K562 (cell line): ENCODE results near the gene SLC17A9. TPM values are rescaled to one million over a fixed set of nuclear protein-coding genes. Genes with fewer than 3 reads are reported as not detected.

Experiments used
- ATAC-seq: fragments of 200-7000 bp; cut with Tn5 transposase; 3 replicates; pipeline ENCODE4 v1.9.1; 2020; ENCODE audit warnings: moderate library complexity
- BruUV-seq: library from RNA; stranded (reverse); fragments of 400-500 nt; replicated peaks from 2 replicates; lab custom pipeline; 2021; lab: Mats Ljungman, UMichigan
- CTCF ChIA-PET: fragments of 300-600 bp; formaldehyde crosslinking; extraction: SDS; loops from one replicate; lab custom pipeline; 2021; ENCODE audit warnings: low intra/inter-chr PET ratio; lab: Yijun Ruan, JAX
- POLR2A ChIA-PET: fragments of 300-600, 350-650 bp; sonication (Branson Sonifier 250); formaldehyde crosslinking; extraction: SDS; loops from one replicate; lab custom pipeline; 2021; ENCODE audit warnings: antibody characterized with exemption, inconsistent platforms; lab: Yijun Ruan, JAX
- DNase-seq, 4 experiments: peaks; one replicate each; pipeline versions ENCODE4 v3.0.0 to v3.0.0-alpha.2; 2011 to 2018; ENCODE audit warnings: low spot score in 3 of 4, mixed read lengths in 3 of 4; ENCODE audit errors: extremely low read depth in 1 of 4
- FAIRE-seq: peaks from 2 replicates; lab custom pipeline; 2011; peaks lifted over from hg19 to GRCh38; lab: Jason Lieb, UNC
- H2AFZ ChIP-seq: 2 replicates; pipeline ENCODE4 v1.6.0; 2011; ENCODE audit warnings: low read depth, low read length, control low read depth, inconsistent platforms
- H3K27ac ChIP-seq: fragments of 200-600 bp; 3 replicates; pipeline ENCODE4 v1.8.0; 2011; ENCODE audit warnings: low read depth, mild to moderate bottlenecking, control low read depth, inconsistent platforms, low read length, moderate library complexity, mixed read lengths; ENCODE audit errors: extremely low read depth
- H3K27me3 ChIP-seq, 2 experiments: fragments of 300-600 bp in 1 of 2; 2 replicates in 1 of 2; 3 replicates in 1 of 2; pipeline versions ENCODE4 v1.6.0 to v1.8.0; 2011; ENCODE audit warnings: inconsistent platforms in 2 of 2, low read length in 2 of 2, mild to moderate bottlenecking in 1 of 2, mixed read lengths in 1 of 2, moderate library complexity in 1 of 2; ENCODE audit not compliant: control insufficient read depth in 2 of 2, insufficient read depth in 2 of 2
- H3K36me3 ChIP-seq: fragments of 300-600 bp; 3 replicates; pipeline ENCODE4 v1.8.0; 2011; ENCODE audit warnings: mild to moderate bottlenecking, low read length, inconsistent platforms; ENCODE audit not compliant: control insufficient read depth, insufficient read depth
- H3K4me1 ChIP-seq, 2 experiments: fragments of 200-600 bp in 1 of 2; replicated peaks in 1 of 2; 2 replicates in 1 of 2; 3 replicates in 1 of 2; pipeline versions ENCODE4 v1.5.1 to v1.8.0; 2011; ENCODE audit warnings: inconsistent platforms in 2 of 2, low read length in 2 of 2, mild to moderate bottlenecking in 1 of 2, mixed read lengths in 1 of 2, moderate library complexity in 1 of 2; ENCODE audit not compliant: control insufficient read depth in 2 of 2, insufficient read depth in 2 of 2
- H3K4me2 ChIP-seq: 2 replicates; pipeline ENCODE4 v1.6.1; 2011; ENCODE audit warnings: low read length, control low read depth, inconsistent platforms, mixed read lengths; ENCODE audit not compliant: insufficient read depth
- H3K4me3 ChIP-seq: fragments of 200-600 bp; sonication (generic), shearing (Covaris generic); 2 replicates; pipeline ENCODE4 v1.5.1; 2016; ENCODE audit warnings: control low read depth, inconsistent platforms
- H3K79me2 ChIP-seq: fragments of 200-600 bp; 3 replicates; pipeline ENCODE4 v1.8.0; 2011; ENCODE audit warnings: low read length, inconsistent platforms; ENCODE audit not compliant: control insufficient read depth, insufficient read depth
- H3K9ac ChIP-seq, 2 experiments: 2 replicates each; pipeline versions ENCODE4 v1.6.0 to v1.6.1; 2011; ENCODE audit warnings: low read depth in 2 of 2, low read length in 2 of 2, control low read depth in 1 of 2, inconsistent platforms in 1 of 2, mild to moderate bottlenecking in 1 of 2, mixed read lengths in 1 of 2; ENCODE audit not compliant: insufficient read depth in 1 of 2
- H3K9me1 ChIP-seq: one replicate; pipeline ENCODE4 v1.6.0; 2011; ENCODE audit warnings: inconsistent platforms, mild to moderate bottlenecking, low read length, moderate library complexity; ENCODE audit not compliant: control insufficient read depth, insufficient read depth
- H3K9me3 ChIP-seq: replicated peaks from 2 replicates; pipeline ENCODE4 v1.5.1; 2011; ENCODE audit warnings: low read depth, low read length, inconsistent platforms; ENCODE audit not compliant: control insufficient read depth, insufficient read depth
- H4K20me1 ChIP-seq: replicated peaks from 2 replicates; pipeline ENCODE4 v1.6.1; 2011; ENCODE audit warnings: low read length, inconsistent platforms, mixed read lengths; ENCODE audit not compliant: control insufficient read depth, insufficient read depth
- ARNT ChIP-seq, 2 experiments: fragments of 450-650 bp; IDR thresholded peaks; 2 replicates each; pipeline ENCODE4 v1.6.1; 2016; ENCODE audit warnings: mild to moderate bottlenecking in 1 of 2
- C11orf30 ChIP-seq: fragments of 450-650 bp; IDR thresholded peaks from 2 replicates; pipeline ENCODE4 v1.6.1; 2016; ENCODE audit warnings: low read depth, mild to moderate bottlenecking
- ETS2 ChIP-seq: IDR thresholded peaks from 2 replicates; pipeline ENCODE4 v1.6.1; 2016; ENCODE audit warnings: borderline replicate concordance, missing genetic modification characterization, mild to moderate bottlenecking, moderate library complexity, missing compliant biosample characterization; ENCODE audit not compliant: poor library complexity, severe bottlenecking
- FOXK1 ChIP-seq: sonication (generic); formaldehyde crosslinking; IDR thresholded peaks from 2 replicates; pipeline ENCODE4 v1.8.0; 2022; ENCODE audit warnings: missing genetic modification reagents, mild to moderate bottlenecking, borderline replicate concordance
- GTF2A2 ChIP-seq: IDR thresholded peaks from 2 replicates; pipeline ENCODE4 v1.6.1; 2016; ENCODE audit warnings: mild to moderate bottlenecking, missing genetic modification characterization, missing compliant biosample characterization
- KHSRP ChIP-seq: fragments of 450-650 bp; IDR thresholded peaks from 2 replicates; pipeline ENCODE4 v1.6.1; 2017
- KLF16 ChIP-seq: IDR thresholded peaks from 2 replicates; pipeline ENCODE4 v1.6.1; 2016; ENCODE audit warnings: antibody characterized with exemption
- MTA1 ChIP-seq: fragments of 450-650 bp; IDR thresholded peaks from 2 replicates; pipeline ENCODE4 v1.6.1; 2017; ENCODE audit warnings: borderline replicate concordance
- NFRKB ChIP-seq: fragments of 450-650 bp; IDR thresholded peaks from 2 replicates; pipeline ENCODE4 v1.6.1; 2016; ENCODE audit warnings: low read depth
- SLC30A9 ChIP-seq: fragments of 250-450 bp; sonication (Bioruptor Pico); IDR thresholded peaks from 2 replicates; pipeline ENCODE4 v1.8.0; 2022; ENCODE audit warnings: mild to moderate bottlenecking, moderate library complexity
- STAT5B ChIP-seq: fragments of 250-450 bp; sonication (Bioruptor Pico); IDR thresholded peaks from 2 replicates; pipeline ENCODE4 v1.8.0; 2021; ENCODE audit warnings: mild to moderate bottlenecking, inconsistent platforms
- XRCC4 ChIP-seq: IDR thresholded peaks from one replicate; pipeline ENCODE4 v1.6.1; 2011; ENCODE audit not compliant: insufficient read depth, insufficient read length; ENCODE audit errors: extremely low read depth
- ZFPM2 ChIP-seq: fragments of 250-450 bp; sonication (Bioruptor Pico); IDR thresholded peaks from 2 replicates; pipeline ENCODE4 v1.5.1; 2022; ENCODE audit warnings: mild to moderate bottlenecking
- WGBS: fragments of 100-300 bp; shearing (Covaris generic); methylation state at CpG from one replicate; pipeline ENCODE4 v1.1.6; 2016; ENCODE audit warnings: low coverage, mixed read lengths; ENCODE audit not compliant: insufficient coverage; ENCODE audit errors: missing lambda C conversion rate; 5-methylcytosine and 5-hydroxymethylcytosine counted together
- in situ Hi-C: fragments of 300-500 bp; cut with MboI; formaldehyde crosslinking; loops from 4 replicates; pipeline ENCODE4 v1.15.0; 2018; ENCODE audit warnings: inconsistent platforms, mixed read lengths
- intact Hi-C: fragments of 100-400 bp; cut with micrococcal nuclease; formaldehyde crosslinking; loops from 2 replicates; pipeline ENCODE4 v1.14.2; 2022
- polyA plus RNA-seq, 8 experiments: library from polyadenylated mRNA; depleted of rRNA in 4 of 8; stranded (reverse) in 5 of 8; unstranded in 3 of 8; fragments of >200 nt; fragmentation: Nextera tagmentation in 2 of 8; fragmentation: Illumina TruSeq in 1 of 8; extraction: Ambion mirVana in 2 of 8; extraction: Trizol in 1 of 8; gene quantifications; 2 replicates each; pipeline versions ENCODE4 v1.2.1 to v1.2.3, GENCODE V29; 2011 to 2014; ENCODE audit warnings: inconsistent platforms in 1 of 8, missing spikeins in 1 of 8
- total RNA-seq, 7 experiments: library from RNA; depleted of rRNA in 6 of 7; stranded (reverse); fragments of >200 nt in 6 of 7; fragmentation: Illumina TruSeq in 2 of 7; extraction: Trizol in 2 of 7; gene quantifications; 2 replicates each; pipeline versions ENCODE4 v1.2.1 to v1.2.3, GENCODE V29; 2011 to 2021; ENCODE audit warnings: low replicate concordance in 1 of 7
- TF ChIP-seq, protein P1 (sequence below): fragments of 250-450 bp; sonication (Bioruptor Pico); IDR thresholded peaks from 2 replicates; pipeline ENCODE4 v1.9.0; 2021; ENCODE audit warnings: mild to moderate bottlenecking, inconsistent platforms

The SLC17A9 gene
- total and polyA plus RNA-seq, 9 of the 15 experiments (the other 6 are each of a cell fraction or from before 2014, with no cell fraction given) = 0.04 to 0.31 TPM; not detected in 7

- no peak overlapping the region for H3K27ac ChIP-seq
- no peak overlapping the region for H3K4me3 ChIP-seq
- CTCF ChIA-PET = no interaction called here
- FAIRE-seq = no peak
- H3K4me2 ChIP-seq = no peak overlapping the region
- peaks cover 5 to 23% of the 10 kb centered on the region in 2 experiments; a peak in 3 of 5 replicates for H3K4me1 ChIP-seq
- H3K79me2 ChIP-seq = no peaks in the 10 kb centered on the region
- TF ChIP-seq GTF2A2 (no peak), KLF16 (no peak), ARNT (IDR thresholded peaks at IDR 0.05) (no peak), KHSRP (no peak), NFRKB (no peak), FOXK1 (CRISPR knock-in tag) (no peak), STAT5B (CRISPR knock-in tag) (no peak), C11orf30 (no peak), ETS2 (tag) (no peak), SLC30A9 (CRISPR knock-in tag) (no peak), ZFPM2 (CRISPR knock-in tag) (no peak), MTA1 (no peak), XRCC4 (no peak)
- TF ChIP-seq, protein P1, sequence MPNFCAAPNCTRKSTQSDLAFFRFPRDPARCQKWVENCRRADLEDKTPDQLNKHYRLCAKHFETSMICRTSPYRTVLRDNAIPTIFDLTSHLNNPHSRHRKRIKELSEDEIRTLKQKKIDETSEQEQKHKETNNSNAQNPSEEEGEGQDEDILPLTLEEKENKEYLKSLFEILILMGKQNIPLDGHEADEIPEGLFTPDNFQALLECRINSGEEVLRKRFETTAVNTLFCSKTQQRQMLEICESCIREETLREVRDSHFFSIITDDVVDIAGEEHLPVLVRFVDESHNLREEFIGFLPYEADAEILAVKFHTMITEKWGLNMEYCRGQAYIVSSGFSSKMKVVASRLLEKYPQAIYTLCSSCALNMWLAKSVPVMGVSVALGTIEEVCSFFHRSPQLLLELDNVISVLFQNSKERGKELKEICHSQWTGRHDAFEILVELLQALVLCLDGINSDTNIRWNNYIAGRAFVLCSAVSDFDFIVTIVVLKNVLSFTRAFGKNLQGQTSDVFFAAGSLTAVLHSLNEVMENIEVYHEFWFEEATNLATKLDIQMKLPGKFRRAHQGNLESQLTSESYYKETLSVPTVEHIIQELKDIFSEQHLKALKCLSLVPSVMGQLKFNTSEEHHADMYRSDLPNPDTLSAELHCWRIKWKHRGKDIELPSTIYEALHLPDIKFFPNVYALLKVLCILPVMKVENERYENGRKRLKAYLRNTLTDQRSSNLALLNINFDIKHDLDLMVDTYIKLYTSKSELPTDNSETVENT (CRISPR knock-in tag) = no peak
- TF ChIP-seq, all 486 proteins: peak for 0
- POLR2A ChIA-PET = interaction anchor here (0.7 to 1.5 kb wide), 2 partner anchors 12 to 33 kb away, joined by 3 to 4 read pairs; no protein-coding TSS in a partner anchor
- H2AFZ ChIP-seq = no peak overlapping the region
- no peaks in the 10 kb centered on the region for H3K9me1 ChIP-seq
- 0 out of 2 replicates have a peak, but pooled peaks cover 3% of the 10 kb centered on the region for H3K9me3 ChIP-seq
- H4K20me1 ChIP-seq = no peaks in the 10 kb centered on the region; the same call in none of the 2 replicates
- DNase-seq (no peak), ATAC-seq (no peak)
- H3K36me3 ChIP-seq = no peaks in the 10 kb centered on the region
- intact Hi-C loops (no loop called here), in situ Hi-C loops (loop anchor here (10.0 kb wide), 1 partner anchor 190 kb away; no protein-coding TSS in a partner anchor)
- H3K9ac ChIP-seq = no peak overlapping the region
- H3K27me3 ChIP-seq = peaks cover 65 to 68% of the 10 kb centered on the region in 2 experiments
- WGBS = 4% methylated on average over 9 of the region's 11 CpGs
- no TSS peak for BruUV-seq
These were observed 62.2 kb downstream of the SLC17A9 start for GRCh38 chr20:63014710-63015109.
